Effector CD4-positive, alpha-beta T cell (primary cell): ENCODE results near the gene ZNF521.

Source experiments
- DNase-seq: peaks from one replicate; pipeline ENCODE4 v3.0.0-alpha.2; 2020

Gene ZNF521

DNA sequence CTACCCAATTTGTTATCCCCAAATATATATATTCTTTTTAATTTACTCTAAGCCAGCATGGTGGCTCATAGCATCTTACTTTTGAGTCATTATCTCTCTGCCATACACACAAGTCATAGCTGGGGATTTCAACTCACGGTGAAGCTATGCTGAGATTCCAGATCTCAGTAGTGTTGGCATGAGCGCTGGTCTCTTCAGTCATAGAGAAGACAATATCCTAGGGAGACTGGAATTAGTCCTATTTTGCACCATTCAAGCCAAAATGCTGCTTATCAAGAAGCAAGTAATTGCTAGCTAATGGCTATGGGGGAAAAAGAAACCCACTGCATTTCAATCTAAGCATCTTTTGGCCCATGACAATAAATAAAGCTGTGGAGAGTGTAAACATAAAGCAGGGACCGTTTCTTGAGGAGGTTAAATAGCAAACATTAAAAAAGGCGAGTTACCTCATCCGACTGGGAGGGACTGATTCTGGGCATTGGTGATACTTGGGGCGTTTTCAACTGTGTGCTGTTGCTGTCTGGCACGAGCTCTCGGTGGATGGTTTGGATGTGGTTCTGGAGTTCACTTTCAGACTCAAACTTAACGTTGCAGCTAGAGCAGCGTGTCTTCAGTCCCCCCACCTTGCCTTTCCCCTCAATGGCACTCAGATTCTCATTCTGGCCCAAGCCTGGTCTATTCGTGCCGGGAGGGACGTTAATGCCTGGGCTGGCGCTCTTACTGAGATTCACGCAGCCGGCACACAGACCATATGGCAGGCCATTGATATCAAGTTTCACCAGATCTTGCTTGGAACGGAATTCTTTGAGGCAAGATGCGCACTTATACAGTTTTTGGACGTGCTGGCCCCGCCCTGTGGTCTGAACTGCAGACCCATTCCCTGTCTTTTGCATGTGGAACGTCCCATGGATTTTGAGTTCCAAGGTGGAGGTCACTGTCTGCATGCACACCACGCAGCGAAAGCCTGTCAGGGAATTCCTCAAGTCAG, 127.8 kb downstream of the ZNF521 start:
- DNase-seq: no peak

DNA sequence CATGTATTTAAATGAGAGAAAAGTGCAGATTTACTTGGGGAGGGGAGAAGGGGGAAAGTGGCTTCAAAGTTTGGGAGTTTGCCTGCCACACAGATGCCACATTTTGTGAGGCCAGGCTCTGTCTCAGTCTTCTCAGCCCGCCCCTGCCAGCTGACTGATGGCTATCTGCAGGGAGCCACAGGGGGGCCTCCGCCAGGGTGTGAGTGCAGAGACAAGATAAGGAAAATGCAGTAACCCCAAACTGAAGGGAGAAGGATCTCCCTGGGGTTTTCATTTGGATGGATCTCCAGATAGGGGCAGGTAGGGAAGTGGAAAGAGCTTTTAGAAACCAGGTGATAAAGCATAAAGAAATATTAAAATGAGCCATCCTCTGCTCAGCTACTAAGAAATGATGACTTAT, 128.8 kb downstream of the ZNF521 start:
- DNase-seq: no peak

DNA sequence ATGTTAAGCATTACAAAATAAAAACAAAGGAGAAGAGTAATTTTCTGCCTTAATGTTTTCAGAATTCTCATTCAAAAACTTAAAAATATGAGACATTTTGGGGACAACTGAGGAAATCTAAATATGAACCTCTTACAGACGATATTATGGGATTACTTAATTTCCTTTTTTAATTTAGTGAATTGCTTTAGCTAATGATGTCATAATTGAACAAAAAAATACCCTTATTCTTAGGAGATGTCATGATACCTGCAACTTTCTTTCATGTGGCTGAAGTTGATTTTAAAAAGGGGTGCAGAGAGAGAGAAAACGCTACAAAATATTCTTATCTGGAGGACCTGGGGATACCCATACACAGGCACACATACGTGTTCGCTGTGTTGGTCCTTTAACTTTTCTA, 129.3 kb downstream of the ZNF521 start:
- DNase-seq: no peak

DNA sequence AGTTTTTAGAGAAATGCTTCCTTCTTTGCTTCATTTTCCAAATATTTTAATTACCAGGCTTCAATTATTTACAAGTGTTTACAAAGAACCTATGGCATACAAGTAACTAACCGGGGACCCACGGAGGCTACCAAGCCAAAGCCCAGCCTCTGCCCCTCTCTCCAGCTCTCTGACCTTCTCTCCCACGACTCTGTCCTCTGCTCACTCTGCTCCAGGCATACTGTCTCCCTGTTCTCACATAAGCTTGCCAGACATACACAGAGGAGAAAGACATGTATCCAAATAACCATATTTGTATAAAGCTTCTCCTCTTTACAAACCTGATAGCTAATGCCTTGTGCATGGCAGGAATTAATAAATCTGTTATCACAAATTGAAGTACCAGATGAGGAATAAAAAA, 141.3 kb downstream of the ZNF521 start:
- DNase-seq: no peak

DNA sequence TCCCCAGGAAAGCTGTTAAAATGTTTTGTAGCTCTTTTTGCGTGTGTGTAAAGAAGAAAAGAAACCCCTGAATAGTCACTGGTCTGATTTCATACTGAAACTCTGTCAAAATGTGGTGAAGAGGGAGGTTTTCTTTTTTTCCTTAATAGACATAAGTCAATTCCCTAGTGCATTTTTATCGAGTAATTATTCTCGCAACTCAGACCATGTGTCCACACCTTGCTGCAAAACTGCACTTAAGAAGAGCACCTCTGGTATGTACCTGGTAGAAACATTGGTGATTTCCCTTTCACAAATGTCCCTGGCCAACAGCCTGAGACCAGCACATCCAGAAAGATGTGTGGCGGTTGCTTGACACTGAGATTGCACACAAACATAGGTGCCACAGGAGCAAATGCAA, 159.9 kb downstream of the ZNF521 start:
- no peak for DNase-seq

DNA sequence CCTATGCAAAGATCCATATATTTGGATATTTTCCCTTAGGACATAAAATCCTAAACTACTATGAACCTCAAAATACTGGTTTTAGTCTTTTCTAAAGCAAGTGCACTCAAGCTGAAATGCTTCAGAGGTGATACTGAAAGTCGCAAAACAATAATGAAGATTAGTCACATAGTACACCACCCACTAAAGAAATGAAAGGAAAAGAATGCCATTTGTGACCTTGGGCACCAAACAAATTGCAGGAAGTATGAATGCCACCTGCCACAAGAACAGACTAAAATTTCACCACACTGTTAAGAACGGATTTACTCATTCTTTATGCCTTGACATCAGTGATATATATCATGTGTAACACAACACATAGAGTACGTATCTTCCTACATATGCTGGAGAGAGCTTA, 161.5 kb downstream of the ZNF521 start:
- DNase-seq: no peak

DNA sequence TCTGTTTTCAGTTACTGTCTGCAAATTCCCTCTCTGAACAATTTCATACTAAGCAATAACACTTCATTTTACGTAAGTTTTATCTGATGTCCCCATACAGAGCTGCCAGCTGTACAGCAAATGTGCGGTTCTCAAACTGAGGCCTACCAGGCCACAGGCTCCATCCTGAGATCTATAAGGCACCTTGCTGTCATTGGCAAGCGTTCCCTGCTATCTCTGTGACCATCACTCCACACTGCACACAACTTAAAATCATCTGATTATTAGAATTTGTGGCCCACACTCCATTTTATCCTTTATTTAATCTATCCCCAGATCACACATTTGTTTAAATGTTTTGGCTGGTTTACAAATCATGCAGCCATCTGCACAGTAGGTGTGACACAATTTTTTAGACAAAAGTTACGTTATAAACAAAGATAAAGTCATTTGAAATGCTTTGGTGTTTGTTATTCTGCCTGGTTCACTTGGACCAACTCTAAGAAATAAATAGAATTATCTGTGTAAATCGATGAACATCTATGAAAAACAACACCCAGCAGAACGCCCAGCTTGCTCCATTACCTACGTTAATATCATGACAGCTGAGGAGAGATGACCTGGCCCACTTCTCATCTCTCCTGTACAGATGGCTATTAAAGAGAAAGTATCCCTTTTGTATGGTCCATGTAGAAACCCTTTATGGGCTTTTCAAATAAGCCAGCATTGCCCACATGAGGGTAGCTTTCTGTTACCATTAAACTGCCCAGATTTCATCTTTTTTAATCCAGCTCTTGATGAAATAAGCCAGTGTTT, 162.4 kb downstream of the ZNF521 start:
- DNase-seq: no peak

DNA sequence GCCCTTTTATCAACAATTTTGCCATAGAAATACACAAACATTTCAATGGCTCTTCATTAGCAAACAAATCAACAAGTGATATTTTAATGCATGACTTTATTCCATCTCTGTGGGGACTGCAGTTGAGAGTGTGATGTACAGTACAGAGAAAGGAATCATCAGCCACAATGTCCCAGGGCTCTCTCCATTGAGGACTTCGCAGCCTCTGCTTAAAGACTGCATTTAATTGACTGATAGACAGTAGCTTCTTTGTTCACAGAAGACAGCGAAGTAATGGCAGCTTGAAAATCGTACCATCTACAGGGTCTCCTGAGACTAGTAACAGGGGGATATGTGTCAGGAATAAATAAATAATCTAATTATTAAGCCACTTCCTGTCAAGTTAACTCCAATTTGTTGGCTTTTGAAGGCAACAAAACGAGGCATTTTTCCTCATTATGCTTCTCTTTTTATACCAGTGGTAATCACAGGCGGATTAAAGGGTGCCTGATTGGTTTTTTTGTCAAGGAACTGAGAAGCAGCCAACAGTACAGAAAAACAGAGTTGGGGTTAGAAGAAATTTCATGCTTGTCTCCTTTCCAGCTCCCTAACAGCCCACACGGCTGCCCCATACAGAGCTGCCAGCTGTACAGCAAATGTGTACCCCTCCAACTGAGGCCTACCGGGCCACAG, 164.3 kb downstream of the ZNF521 start:
- no peak for DNase-seq

DNA sequence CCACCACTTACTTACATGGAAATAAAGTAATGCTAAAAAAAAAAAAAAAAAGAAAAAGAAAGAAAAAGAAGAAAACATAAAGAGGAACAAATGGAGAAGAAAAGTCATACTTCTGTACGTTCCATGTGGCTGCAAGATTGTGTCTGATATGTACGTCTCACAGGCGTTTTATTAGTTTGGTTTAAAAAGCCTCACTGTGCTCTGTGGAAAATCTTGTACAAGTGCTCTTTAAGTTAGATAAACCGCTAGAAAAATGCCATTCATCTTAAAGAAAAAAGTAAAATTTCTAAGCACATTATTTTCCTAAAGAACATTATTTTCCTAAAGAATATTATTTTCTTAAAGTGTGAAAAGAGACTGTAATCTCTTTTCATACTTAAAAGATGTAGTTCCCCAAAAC, 165.1 kb downstream of the ZNF521 start:
- no peak for DNase-seq

DNA sequence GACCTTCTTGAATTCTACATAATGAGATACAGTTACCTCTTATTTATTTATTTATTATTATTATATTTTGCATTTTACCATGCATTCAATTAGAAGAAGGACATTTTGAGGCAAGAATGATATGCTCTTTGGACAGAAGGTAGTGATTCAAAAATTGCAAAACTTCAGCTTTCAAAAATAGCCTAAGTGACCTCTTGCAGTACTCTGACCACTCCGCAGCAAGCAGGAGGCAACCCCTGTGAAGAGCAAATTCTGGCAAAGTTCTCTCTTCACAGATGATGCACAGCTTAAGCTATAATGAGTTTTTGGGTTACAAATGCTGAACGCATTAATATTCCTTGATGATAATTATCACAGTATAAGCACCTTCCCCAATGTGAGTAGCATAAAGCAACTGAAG, 170.0 kb downstream of the ZNF521 start:
- DNase-seq: no peak

DNA sequence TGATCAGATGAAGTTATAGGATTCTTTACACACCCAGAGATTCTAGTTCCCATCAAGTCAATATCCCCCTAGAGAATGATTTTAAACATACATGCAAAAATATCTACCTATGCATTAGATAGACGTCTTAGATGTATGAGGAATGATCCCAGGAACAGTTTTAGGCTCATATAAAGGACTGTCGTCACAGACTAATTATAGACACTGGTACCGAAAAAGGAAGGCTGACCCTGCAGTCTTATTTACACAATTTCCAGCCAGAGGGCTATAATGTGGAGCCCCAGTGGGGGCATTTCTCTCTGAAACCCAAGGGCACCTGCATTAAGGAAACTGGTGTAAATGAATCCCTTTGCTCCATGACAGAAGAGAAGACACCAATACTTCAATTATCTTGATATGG, 170.4 kb downstream of the ZNF521 start:
- DNase-seq: no peak

DNA sequence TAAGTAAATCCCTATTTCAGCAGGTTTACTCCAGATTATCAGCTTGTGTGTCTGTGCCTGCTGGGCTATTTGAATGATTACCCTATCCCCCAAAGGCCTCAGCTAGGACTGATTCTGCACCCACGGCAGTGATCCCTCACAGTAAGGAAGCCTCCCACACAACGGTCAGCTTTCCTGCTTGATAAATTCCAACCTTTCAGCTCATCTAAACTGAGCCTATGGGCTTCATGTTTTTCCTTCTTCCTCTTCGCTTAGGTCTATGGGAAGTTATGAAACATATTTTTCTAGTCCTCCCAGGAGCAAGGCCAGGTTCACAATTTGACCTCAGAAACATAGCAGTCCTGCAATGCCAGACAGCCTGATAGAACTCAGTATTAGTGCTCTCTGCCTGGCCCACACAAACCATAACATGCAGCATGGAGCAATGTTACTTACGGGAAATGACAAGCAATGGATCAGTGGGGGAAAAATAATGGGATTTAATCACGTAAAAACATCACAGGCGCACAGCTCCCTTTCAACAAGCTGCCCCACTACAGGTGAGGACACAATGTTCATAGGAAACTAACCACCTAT, 170.9 kb downstream of the ZNF521 start:
- no peak for DNase-seq

DNA sequence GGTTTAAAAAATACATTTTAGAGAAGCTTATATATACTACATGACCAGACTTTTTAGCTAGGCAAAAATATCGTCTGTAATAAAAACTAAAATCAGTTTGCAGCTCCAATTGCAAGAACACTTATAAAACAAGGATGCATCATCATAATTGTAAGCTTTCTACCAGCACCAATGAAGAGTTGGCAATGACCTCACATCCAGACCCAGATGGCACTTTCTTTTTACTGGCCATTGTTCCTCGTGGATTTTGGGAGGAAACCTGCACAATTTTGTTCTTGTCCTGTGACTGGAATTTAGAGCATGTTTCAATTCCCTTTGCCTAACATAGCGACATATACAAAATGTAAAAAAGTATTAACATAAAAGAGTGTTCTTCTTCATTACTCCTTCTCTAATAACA, 174.3 kb downstream of the ZNF521 start:
- DNase-seq: no peak

DNA sequence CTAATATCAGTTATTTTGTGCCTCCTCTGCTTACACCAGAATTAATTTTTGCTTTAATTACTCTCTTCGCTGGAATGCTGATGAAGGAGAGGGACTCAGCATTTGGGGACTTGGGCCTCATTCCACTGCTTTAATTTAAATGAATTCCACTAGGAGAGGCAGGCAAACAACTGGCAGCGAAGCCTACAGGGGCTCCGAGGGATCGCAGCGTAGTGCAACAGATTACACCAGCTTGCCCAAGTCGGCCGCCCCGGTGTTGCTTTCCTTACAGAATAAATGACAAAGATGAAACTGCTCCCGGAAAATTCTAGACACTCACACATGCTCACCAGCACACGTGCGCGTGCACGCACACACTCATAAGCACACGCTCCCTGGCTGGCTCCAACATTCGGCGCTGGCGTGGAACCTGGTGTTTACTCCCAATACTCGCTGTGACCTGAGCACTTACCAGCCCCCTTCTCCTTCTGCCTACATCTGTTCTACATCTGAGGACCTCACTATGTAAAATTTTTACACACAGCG, 175.4 kb downstream of the ZNF521 start:
- no peak for DNase-seq

DNA sequence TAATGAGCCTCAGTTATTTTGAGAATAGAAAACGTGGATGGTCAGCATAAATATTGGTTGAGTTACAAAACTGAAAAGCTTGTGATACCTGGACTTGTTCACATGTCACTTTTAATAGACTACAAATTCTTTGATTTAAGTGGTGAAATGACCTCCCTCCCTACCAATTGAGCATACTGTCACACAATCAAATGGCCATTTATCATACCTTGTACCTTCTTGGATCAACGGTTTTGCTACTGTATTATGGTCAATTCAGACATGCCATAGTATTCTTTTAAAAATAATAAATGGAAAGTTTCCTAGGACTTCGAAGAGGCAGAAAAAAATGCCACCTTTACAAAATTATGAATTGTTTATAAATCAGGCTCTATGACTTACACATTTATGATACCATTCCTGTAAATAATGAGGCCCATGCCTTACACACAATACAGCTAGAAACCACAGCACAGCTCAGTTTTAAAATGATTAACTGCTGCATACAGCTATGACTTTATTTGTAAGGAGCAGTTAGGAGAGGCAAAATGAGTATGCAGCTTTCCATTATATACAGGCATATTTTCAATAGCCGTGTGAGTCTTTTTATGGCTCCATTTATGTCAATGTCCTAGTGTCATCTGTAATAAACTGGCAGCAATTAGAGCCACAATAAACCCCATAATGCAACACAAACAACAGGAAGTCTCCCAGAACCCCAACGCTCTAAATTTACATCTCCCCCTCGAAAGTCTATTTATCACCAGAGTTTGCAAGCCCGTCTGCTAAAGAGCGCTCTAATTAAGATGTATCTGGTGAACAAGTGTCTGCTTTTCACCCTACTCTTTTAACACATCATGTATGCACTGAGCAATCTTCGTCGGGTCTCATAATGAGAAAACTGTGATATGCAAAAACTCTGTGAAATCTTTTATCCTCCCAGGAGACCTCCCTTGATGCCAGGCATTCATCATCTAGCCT, 176.1 kb downstream of the ZNF521 start:
- no peak for DNase-seq

DNA sequence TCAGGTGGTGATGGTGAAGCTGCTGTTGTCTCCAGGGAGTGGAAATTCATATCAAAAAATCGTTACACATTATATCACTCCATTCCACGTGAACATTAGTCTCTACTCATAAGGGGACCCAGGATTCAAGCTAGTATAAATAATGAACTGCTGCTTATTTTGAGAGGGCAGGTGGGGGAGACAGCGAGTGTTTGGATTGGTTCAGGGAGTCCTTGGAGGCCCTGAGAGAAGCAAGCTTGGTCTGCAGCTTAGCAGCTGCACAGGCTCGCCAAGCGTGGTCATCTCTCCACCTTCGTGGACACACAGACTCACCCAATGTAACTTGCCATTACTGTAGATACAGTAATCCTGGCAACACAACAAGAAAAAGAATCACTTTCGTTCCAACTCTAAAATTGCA, 177.6 kb downstream of the ZNF521 start:
- DNase-seq: no peak

DNA sequence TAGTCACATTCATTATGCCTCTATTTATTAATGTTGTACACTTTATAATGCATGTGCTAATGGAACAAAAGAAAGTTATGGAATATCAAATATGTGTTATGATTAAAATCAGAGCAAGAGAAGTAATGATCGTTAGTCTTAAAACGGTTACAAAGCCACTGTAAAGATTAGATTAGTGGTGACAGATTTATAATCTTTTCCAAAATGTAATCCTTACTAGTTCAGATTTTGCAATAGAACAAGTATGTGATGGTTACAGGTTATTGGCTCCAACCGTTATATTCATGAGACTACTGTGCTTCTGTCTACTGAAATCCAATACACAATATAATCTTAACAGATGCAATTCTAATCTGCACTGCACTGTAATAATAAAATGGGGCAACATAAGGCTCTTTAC, 180.6 kb downstream of the ZNF521 start:
- no peak for DNase-seq

DNA sequence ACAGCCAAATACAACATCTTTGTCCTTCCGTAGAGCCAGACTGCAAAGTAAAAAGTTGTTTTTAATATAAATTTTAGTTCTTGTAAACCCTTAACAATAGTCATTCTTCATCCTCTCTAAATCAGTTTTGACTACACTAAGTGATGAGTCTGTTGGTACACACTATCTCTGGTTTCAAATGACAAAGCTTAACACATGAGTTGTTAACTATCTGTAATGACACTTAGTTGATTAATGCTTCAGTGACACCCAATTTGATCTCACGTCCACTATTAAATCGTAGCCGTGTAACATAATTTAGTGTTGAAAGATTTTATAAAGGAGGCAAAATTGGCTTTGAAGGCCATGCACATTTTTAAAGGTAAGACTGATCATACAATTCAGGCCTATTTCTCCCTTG, 181.6 kb downstream of the ZNF521 start:
- DNase-seq: no peak

DNA sequence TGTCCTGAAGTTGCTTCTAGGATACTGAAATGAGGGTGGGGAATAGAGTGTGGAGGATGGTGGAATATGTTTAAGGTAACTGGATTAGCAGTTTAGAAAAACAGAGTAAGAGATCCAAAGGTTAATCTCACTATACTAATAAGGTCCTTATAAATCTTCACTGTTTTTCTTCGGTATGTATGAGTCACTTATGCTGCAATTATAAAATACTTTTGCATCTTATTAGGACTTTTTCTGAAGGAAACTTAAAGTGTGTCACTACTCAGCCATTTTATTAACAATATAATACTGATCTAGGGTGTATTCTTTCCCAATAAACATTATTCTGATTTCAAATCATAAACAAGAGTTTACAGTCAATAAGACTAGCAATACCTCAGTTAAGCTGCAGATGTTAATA, 182.3 kb downstream of the ZNF521 start:
- DNase-seq: no peak

DNA sequence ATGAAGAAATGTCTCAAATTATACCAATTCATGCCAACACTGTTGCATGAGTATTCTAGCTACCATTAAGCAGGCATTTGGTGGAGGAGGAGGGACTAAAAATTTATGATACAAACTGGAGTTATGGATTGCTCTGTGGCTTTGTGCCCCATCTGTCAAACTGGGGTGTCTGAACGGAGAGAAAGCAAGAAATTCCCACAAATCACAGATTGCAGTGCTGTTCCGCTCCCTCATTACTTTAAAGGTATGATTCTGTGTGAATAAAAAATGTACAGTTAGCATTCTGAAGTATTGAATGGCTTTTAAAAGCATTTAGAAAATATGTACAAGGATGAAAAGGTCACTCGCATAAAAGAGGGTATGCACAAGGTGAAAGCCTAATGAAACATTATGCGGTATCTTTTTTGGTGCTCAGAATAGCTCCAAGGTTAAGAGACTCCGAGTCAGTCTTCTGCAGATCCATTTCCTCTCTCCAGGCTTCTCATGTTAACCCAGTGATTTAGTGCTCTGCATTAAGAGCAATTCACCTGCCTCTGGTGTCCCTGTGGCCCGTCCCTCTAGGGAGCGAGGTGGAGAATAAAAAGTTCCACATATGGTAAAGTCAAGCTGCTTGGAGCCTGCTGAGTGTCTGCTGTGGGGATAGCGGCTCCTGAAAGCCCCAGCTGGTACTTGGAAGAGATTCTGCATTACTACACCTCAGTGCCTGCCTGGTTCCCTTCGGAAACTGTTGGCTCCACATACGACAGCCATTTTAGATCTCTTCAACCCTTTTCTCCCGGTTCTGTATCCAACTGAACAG, 184.2 kb downstream of the ZNF521 start:
- DNase-seq: no peak

DNA sequence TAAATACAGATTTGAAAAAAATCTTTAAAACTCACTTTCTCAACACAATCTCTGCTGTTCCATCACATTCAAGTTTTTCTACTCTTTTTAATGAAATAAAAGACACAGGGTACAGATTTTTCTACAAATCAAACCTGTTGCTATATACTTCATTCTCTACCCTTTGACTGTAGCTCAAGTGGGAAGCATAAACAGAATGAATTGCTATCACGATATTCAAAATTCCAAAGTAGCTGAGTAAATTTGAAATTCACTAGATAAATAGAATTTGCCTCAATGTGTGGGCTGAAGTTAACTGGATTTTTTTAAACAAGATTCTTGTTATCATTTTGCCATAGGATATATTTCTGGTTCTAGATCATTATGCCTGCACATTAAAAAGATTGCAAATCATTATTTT, 185.9 kb downstream of the ZNF521 start:
- DNase-seq: no peak
